ENCODE data around the gene CBLB.

Gene CBLB

DNA sequence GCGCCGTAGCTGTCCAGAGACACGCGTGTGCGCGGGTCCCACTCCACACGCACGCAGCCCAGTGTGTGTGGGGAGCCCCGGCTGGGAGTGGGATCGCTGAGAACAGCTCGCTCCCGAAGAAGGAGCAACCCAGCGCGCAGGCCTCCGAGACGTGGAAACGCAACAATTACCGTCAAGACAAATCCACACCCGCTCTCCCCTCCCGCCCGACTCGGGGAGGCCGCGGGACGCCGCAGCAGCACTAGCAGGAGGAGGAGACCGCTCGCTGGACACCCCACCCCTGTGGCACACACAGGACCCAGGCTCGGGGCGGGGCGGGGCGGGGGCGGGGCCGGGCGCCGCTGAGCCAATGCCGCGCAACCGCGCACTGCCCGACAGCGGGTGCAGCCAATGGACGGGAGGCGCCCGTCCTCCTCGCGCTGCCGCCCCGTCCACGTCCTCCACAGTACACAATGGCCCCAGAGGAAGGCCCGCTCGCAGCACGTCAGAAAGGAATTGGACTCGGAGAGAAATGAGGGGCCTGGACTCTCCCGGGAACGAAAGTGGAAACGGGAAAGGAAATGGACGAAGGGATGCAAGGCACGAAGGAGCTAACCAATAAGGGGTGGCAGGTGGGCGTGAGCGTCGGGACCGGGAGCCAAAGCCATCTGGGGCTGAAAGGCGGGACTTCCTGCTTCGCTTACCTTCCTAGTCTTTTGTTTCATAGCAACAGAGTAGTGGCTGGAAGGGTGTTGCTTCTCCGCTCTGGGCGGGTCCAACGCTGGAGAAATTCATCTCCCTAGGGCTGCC lies at the start of gene CBLB:
Gene CBLB, minus strand, starts transcription at position 271 of the 789 bp plus-strand sequence. CDS start 1,435 bp downstream, outside the sequence.
- TF ChIP-seq, protein P1, sequence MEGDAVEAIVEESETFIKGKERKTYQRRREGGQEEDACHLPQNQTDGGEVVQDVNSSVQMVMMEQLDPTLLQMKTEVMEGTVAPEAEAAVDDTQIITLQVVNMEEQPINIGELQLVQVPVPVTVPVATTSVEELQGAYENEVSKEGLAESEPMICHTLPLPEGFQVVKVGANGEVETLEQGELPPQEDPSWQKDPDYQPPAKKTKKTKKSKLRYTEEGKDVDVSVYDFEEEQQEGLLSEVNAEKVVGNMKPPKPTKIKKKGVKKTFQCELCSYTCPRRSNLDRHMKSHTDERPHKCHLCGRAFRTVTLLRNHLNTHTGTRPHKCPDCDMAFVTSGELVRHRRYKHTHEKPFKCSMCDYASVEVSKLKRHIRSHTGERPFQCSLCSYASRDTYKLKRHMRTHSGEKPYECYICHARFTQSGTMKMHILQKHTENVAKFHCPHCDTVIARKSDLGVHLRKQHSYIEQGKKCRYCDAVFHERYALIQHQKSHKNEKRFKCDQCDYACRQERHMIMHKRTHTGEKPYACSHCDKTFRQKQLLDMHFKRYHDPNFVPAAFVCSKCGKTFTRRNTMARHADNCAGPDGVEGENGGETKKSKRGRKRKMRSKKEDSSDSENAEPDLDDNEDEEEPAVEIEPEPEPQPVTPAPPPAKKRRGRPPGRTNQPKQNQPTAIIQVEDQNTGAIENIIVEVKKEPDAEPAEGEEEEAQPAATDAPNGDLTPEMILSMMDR (IDR thresholded peaks at IDR 0.05; ENCODE audit: low read depth, low read length, missing control alignments): no peak
- H3K4me3 ChIP-seq (ENCODE audit: low read depth, low read length): peak within 1 kb of the TSS; percentile 96
- peak; percentile 77 for DNase-seq (ENCODE audit: low read depth)

GRCh38 chr3:105916767-105917166 lies 48.0 kb upstream of the CBLB start:
- DNase-seq (ENCODE audit: low read depth): no peak
- TF ChIP-seq, protein P1 (IDR thresholded peaks at IDR 0.05; ENCODE audit: low read depth, low read length, missing control alignments): no peak
- no peak overlapping the region for H3K4me3 ChIP-seq (ENCODE audit: low read depth, low read length)

DNA sequence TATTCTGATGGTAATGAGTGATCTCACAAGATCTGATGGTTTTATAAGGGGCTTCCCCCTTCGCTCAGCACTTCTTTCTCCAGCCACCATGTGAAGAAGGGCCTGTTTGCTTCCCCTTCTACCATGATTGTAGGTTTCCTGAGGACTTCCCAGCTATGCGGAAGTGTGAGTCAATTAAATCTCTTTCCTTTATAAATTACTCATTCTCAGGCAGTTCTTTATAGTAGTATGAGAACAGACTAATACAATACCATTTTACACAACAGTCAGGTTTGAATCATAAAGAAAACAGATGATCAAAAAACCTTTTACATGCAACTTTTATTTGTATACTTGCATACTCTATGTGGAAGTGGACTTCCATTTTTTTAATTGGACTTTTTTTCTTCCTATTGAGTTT lies 46.7 kb upstream of the CBLB start:
- TF ChIP-seq, protein P1 (IDR thresholded peaks at IDR 0.05; ENCODE audit: low read depth, low read length, missing control alignments): no peak

GRCh38 chr3:105913616-105914015 lies 44.8 kb upstream of the CBLB start:
- no peak overlapping the region for H3K4me3 ChIP-seq (ENCODE audit: low read depth, low read length)
- TF ChIP-seq, protein P1 (IDR thresholded peaks at IDR 0.05; ENCODE audit: low read depth, low read length, missing control alignments): no peak

More for the DNA sequence above, 46.7 kb upstream of the CBLB start:
- no peak overlapping the region for H3K4me3 ChIP-seq (ENCODE audit: low read depth, low read length)
- no peak for DNase-seq (ENCODE audit: low read depth)

DNA sequence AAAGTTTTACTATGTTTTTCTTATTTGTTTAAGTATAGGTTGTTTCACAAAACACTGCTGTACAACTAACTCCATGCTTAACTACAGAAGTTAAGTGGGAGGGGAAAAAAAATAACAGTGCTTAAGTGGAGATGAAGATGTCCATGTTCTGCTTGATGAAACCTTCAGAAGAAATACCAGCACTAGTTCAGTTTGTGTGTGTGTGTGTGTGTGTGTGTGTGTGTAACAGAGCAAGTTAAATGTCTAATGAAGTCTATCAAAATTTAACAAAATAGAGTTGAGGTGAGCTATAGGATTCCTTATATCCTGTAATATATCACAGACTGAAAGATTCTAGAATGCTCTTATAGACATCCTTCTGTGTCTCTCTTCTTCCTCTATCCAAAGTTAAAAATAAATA lies 44.1 kb upstream of the CBLB start:
- DNase-seq (ENCODE audit: low read depth): no peak
- no peak overlapping the region for H3K4me3 ChIP-seq (ENCODE audit: low read depth, low read length)
- TF ChIP-seq, protein P1 (IDR thresholded peaks at IDR 0.05; ENCODE audit: low read depth, low read length, missing control alignments): no peak

More at GRCh38 chr3:105913616-105914015, 44.8 kb upstream of the CBLB start:
- no peak for DNase-seq (ENCODE audit: low read depth)

- TF ChIP-seq, protein P1 (IDR thresholded peaks at IDR 0.05; ENCODE audit: low read depth, low read length, missing control alignments): no peak
- no peak for DNase-seq (ENCODE audit: low read depth)
- no peak overlapping the region for H3K4me3 ChIP-seq (ENCODE audit: low read depth, low read length)
Measured at GRCh38 chr3:105911496-105911895, 42.7 kb upstream of the CBLB start.

- no peak overlapping the region for H3K4me3 ChIP-seq (ENCODE audit: low read depth, low read length)
- TF ChIP-seq, protein P1 (IDR thresholded peaks at IDR 0.05; ENCODE audit: low read depth, low read length, missing control alignments): no peak
- peak; percentile 21 for DNase-seq (ENCODE audit: low read depth)
Measured at GRCh38 chr3:105907777-105908176, 39.0 kb upstream of the CBLB start.

Data from GM12864 (cell line).